Neural progenitor cell (in vitro differentiated cells): ENCODE measurements around the gene MDM4. TPM values are rescaled to one million over a fixed set of nuclear protein-coding genes. Genes with fewer than 3 reads are reported as not detected.

Experiments used
- DNase-seq: peaks from one replicate; pipeline ENCODE4 v3.0.0-alpha.2; 2016; ENCODE audit warnings: low spot score
- H2AFZ ChIP-seq: fragments of 200-600 bp; sonication (generic); replicated peaks from 2 replicates; pipeline ENCODE4 v1.6.1; 2016; ENCODE audit warnings: antibody characterized with exemption
- H3F3A ChIP-seq: fragments of 200-600 bp; sonication (generic); 2 replicates; pipeline ENCODE4 v1.6.1; 2016; ENCODE audit warnings: antibody characterized with exemption, low read depth
- H3K27ac ChIP-seq: fragments of 200-600 bp; sonication (generic); 2 replicates; pipeline ENCODE4 v1.5.1; 2016; ENCODE audit warnings: mild to moderate bottlenecking
- H3K27me3 ChIP-seq: fragments of 200-600 bp; sonication (generic); 2 replicates; pipeline ENCODE4 v1.6.1; 2016; ENCODE audit warnings: mild to moderate bottlenecking, moderate library complexity
- H3K36me3 ChIP-seq: fragments of 200-600 bp; sonication (generic); 2 replicates; pipeline ENCODE4 v1.5.1; 2016
- H3K4me1 ChIP-seq: fragments of 200-600 bp; sonication (generic); 2 replicates; pipeline ENCODE4 v1.6.1; 2016; ENCODE audit warnings: mixed run types
- H3K4me2 ChIP-seq: fragments of 200-600 bp; sonication (generic); 2 replicates; pipeline ENCODE4 v1.6.1; 2016
- H3K4me3 ChIP-seq: fragments of 200-600 bp; sonication (generic); 2 replicates; pipeline ENCODE4 v1.5.1; 2016
- H3K79me2 ChIP-seq: fragments of 200-600 bp; sonication (generic); 2 replicates; pipeline ENCODE4 v1.6.1; 2016; ENCODE audit warnings: low read depth
- H3K9ac ChIP-seq: fragments of 200-600 bp; sonication (generic); 2 replicates; pipeline ENCODE4 v1.6.1; 2016
- H3K9me3 ChIP-seq: fragments of 200-600 bp; sonication (generic); 2 replicates; pipeline ENCODE4 v1.5.1; 2016; ENCODE audit warnings: low read depth
- H4K20me1 ChIP-seq: fragments of 200-600 bp; sonication (generic); 2 replicates; pipeline ENCODE4 v1.6.1; 2016; ENCODE audit warnings: low read depth
- H3K27ac Mint-ChIP-seq: 3 replicates; pipeline ENCODE4 v1.8.0; 2021; ENCODE audit warnings: mixed read lengths
- H3K27me3 Mint-ChIP-seq: 2 replicates; pipeline ENCODE4 v1.8.0; 2022; ENCODE audit warnings: low read depth, mild to moderate bottlenecking, inconsistent platforms, moderate library complexity, mixed read lengths; ENCODE audit not compliant: insufficient read depth
- H3K36me3 Mint-ChIP-seq: 3 replicates; pipeline ENCODE4 v1.8.0; 2021; ENCODE audit warnings: mixed read lengths
- H3K4me1 Mint-ChIP-seq: 3 replicates; pipeline ENCODE4 v1.8.0; 2021; ENCODE audit warnings: mixed read lengths
- H3K4me3 Mint-ChIP-seq: 3 replicates; pipeline ENCODE4 v1.8.0; 2021; ENCODE audit warnings: mild to moderate bottlenecking, moderate library complexity, mixed read lengths
- H3K9me3 Mint-ChIP-seq: 3 replicates; pipeline ENCODE4 v1.8.0; 2020; ENCODE audit warnings: mixed read lengths
- EZH2 ChIP-seq: fragments of 200-600 bp; sonication (generic); IDR thresholded peaks from 2 replicates; pipeline ENCODE4 v1.6.1; 2017; ENCODE audit warnings: antibody characterized with exemption, mild to moderate bottlenecking, moderate library complexity
- EZH2phosphoT487 ChIP-seq: fragments of 200-600 bp; sonication (generic); IDR thresholded peaks from 2 replicates; pipeline ENCODE4 v1.6.1; 2017; ENCODE audit warnings: antibody characterized with exemption
- total RNA-seq: library from RNA; depleted of rRNA; stranded (reverse); fragments of >200 nt; gene quantifications from 2 replicates; pipeline ENCODE4 v1.2.3, GENCODE V29; 2015; ENCODE audit warnings: low replicate concordance
- TF ChIP-seq, protein P1 (sequence below): fragments of 200-600 bp; sonication (generic); IDR thresholded peaks from 2 replicates; pipeline ENCODE4 v1.5.1; 2017; ENCODE audit warnings: antibody characterized with exemption, mild to moderate bottlenecking

Gene MDM4
- total RNA-seq, 1 donor from 2014 or later, result 72.9 TPM

DNA sequence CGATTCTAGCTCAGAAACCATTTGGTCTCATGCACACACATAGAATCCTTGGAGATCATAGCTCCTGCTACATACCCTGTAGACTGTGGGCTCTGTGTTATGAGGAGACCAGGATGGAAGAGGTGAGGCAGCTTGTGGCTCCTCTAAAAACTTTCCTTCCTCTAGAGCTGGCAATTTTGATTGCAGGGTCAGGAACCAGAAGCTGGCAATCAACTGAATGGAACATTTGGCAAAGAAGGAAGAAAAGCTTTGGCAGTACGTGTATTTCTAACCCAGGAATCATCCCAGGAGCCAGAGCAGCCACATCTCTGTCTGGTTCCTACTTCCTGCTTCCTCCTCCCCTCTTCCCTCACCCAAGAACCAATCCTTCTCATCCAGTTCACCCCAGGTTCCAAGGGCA is 37.3 kb upstream of the MDM4 start:
- no peak overlapping the region for H3K4me3 ChIP-seq
- no peaks in the 10 kb centered on the region for H3K9me3 ChIP-seq
- H3K27ac Mint-ChIP-seq, result peak overlapping the region; percentile 73
- peaks cover 5% of the 10 kb centered on the region for H3K27me3 Mint-ChIP-seq
- H3F3A ChIP-seq, result peaks cover 18% of the 10 kb centered on the region
- H3K79me2 ChIP-seq, result peaks cover 73% of the 10 kb centered on the region
- no peak overlapping the region for H3K27ac ChIP-seq
- no peaks in the 10 kb centered on the region for H3K27me3 ChIP-seq
- peaks cover 3% of the 10 kb centered on the region for H3K9me3 Mint-ChIP-seq
- H4K20me1 ChIP-seq, result peaks cover 51% of the 10 kb centered on the region
- H3K4me1 Mint-ChIP-seq, result peaks cover 63% of the 10 kb centered on the region
- DNase-seq, result no peak
- H2AFZ ChIP-seq, result no peak overlapping the region
- no peaks in the 10 kb centered on the region for H3K36me3 ChIP-seq
- H3K4me2 ChIP-seq, result no peak overlapping the region
- TF ChIP-seq EZH2 (no peak), EZH2phosphoT487 (no peak)
- TF ChIP-seq, protein P1, sequence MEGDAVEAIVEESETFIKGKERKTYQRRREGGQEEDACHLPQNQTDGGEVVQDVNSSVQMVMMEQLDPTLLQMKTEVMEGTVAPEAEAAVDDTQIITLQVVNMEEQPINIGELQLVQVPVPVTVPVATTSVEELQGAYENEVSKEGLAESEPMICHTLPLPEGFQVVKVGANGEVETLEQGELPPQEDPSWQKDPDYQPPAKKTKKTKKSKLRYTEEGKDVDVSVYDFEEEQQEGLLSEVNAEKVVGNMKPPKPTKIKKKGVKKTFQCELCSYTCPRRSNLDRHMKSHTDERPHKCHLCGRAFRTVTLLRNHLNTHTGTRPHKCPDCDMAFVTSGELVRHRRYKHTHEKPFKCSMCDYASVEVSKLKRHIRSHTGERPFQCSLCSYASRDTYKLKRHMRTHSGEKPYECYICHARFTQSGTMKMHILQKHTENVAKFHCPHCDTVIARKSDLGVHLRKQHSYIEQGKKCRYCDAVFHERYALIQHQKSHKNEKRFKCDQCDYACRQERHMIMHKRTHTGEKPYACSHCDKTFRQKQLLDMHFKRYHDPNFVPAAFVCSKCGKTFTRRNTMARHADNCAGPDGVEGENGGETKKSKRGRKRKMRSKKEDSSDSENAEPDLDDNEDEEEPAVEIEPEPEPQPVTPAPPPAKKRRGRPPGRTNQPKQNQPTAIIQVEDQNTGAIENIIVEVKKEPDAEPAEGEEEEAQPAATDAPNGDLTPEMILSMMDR, result no peak
- H3K4me1 ChIP-seq, result peaks cover 29% of the 10 kb centered on the region
- peaks cover 37% of the 10 kb centered on the region for H3K36me3 Mint-ChIP-seq
- no peak overlapping the region for H3K4me3 Mint-ChIP-seq
- H3K9ac ChIP-seq, result no peak overlapping the region

DNA sequence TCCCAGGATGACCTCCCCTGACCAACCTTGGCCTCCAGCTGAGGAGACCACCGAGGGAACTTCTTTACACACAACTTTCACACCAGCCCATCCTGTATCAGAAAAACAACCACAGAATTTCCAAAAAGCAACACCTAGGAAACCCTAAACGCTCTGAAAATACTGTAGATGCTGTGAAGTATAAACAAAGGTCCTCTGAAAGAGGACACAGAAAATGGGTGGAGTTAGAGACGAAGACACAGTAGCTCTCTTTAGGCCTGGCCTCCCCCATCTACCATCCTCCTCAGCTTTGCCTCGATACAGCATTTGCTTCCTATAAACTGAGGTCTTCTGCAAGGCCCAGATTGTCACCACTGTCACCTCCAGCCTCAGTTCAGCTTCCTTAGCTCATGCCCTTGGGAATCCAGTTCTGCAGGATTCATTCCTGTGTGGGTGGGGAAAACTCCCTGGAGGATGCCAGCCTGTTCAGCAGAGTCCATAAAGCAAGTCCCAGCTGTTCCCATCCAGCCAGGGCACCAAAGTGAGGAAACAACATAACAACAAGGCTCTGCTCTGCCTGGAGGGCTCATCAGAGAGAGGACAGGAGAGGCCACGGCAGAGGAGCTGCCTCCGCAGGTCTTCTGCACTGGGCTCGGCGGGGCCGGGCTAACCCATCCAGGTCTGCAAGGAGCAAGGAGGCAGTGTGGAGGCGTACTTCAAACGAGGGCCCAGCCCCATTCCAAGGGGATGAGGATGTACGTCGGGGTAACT is 36.6 kb upstream of the MDM4 start:
- TF ChIP-seq EZH2phosphoT487 (no peak), EZH2 (no peak)
- TF ChIP-seq, protein P1, result no peak
- Histone ChIP-seq H3K4me3 (no peak overlapping the region), H2AFZ (no peak overlapping the region), H4K20me1 (peaks cover 51% of the 10 kb centered on the region), H3F3A (peaks cover 18% of the 10 kb centered on the region), H3K9ac (no peak overlapping the region), H3K27me3 (no peaks in the 10 kb centered on the region), H3K9me3 (no peaks in the 10 kb centered on the region), H3K36me3 (no peaks in the 10 kb centered on the region), H3K4me2 (no peak overlapping the region), H3K27ac (no peak overlapping the region), H3K4me1 (peaks cover 29% of the 10 kb centered on the region), H3K79me2 (peaks cover 74% of the 10 kb centered on the region)
- Mint-ChIP-seq H3K4me3 (peak overlapping the region; percentile 60), H3K27me3 (peaks cover 5% of the 10 kb centered on the region), H3K9me3 (peaks cover 3% of the 10 kb centered on the region), H3K27ac (peak overlapping the region; percentile 73), H3K4me1 (peaks cover 62% of the 10 kb centered on the region), H3K36me3 (peaks cover 32% of the 10 kb centered on the region)
- no peak for DNase-seq

DNA sequence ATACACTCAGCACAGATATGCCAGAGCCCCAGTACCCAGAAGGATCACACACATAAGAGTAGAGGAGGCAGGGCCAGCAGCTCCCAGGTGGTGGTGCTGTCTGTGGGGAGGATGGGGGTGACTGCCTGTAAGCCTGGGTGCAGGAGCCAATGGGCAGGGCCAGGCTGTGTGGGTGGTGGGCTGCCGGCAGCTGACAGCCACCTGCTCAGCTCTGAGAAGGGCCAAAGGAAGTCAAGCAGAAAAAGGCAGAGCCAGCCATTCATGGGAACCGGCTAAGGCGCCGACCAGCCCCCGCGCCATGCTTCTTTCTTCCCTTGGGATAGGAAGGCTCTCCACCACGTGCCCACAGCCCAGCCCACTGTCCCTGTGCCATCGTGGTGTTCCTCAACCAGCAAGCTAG is 35.7 kb upstream of the MDM4 start:
- Histone ChIP-seq H3K36me3 (no peaks in the 10 kb centered on the region), H3K9me3 (no peaks in the 10 kb centered on the region), H3K4me2 (peak overlapping the region; percentile 23), H4K20me1 (peaks cover 60% of the 10 kb centered on the region), H3F3A (peaks cover 18% of the 10 kb centered on the region), H2AFZ (no peak overlapping the region), H3K27ac (no peak overlapping the region), H3K27me3 (no peaks in the 10 kb centered on the region), H3K79me2 (peaks cover 74% of the 10 kb centered on the region), H3K4me3 (no peak overlapping the region), H3K4me1 (peaks cover 35% of the 10 kb centered on the region), H3K9ac (no peak overlapping the region)
- peak; percentile 40 for DNase-seq
- H3K4me3 Mint-ChIP-seq, result peak overlapping the region; percentile 53
- H3K4me1 Mint-ChIP-seq, result peaks cover 69% of the 10 kb centered on the region
- peaks cover 3% of the 10 kb centered on the region for H3K9me3 Mint-ChIP-seq
- H3K27me3 Mint-ChIP-seq, result peaks cover 5% of the 10 kb centered on the region
- H3K36me3 Mint-ChIP-seq, result peaks cover 28% of the 10 kb centered on the region
- TF ChIP-seq, protein P1, result no peak
- TF ChIP-seq EZH2phosphoT487, result no peak
- TF ChIP-seq EZH2, result no peak
- peak overlapping the region; percentile 65 for H3K27ac Mint-ChIP-seq
